ENCODE data around the gene B3GNT3. TPM values are rescaled to one million over a fixed set of nuclear protein-coding genes. Genes with fewer than 3 reads are reported as not detected.

The B3GNT3 gene
- total RNA-seq, 1 experiment from 2014 or later = 2.8 TPM

DNA sequence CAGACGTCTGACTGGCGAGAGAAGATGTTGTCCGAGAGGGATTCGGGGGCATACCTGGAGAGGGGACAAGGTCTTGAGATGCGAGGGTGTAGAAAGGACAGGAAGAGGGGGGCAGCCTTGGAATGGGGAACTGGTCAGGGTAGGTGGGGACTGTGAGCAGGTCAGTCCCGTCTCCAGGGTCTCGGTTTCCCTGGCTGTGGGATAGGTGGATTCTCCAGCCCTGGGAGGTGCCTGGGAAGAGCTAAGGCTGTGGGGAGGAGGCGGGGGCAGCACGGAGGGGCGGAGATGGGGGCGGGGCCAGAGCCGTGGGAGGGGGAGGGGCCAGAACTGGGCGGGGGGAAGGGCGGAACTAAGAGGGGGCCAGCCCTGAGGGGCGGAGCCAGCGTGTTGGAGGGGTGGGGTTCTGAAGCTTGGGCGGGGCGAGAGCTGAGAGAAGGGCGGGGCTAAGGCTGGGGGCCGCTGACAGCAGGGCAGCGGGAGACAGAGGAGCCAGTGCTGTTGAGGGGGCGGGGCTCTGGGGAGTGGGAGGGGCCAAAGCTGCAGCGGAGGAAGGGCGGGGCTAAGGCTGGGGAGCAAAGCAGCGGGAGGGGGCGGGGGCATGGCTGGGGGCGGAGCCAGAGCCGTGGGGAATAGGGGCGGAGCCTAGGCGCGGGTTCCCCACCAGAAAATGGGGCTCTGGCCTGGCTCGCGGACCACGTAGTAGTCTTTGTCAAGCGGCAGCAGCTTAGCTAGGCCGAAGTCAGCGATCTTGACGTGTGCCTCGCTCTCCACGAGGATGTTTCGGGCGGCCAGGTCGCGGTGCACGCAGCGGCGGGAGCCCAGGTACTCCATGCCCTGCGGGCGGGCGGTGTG, 35.9 kb downstream of the B3GNT3 start:
- BruUV-seq (replicated peaks) = no TSS peak
- H3K27me3 Mint-ChIP-seq (ENCODE audit: insufficient read depth, unreplicated experiment) = peaks cover 7% of the 10 kb centered on the region
- Histone ChIP-seq H3K4me1 (no peaks in the 10 kb centered on the region), H3K9me3 (no peaks in the 10 kb centered on the region), H3K4me3 (ENCODE audit: low read depth, low read length) (no peak overlapping the region), H3K27me3 (replicated peaks; ENCODE audit: control insufficient read depth, insufficient read depth, low read length) (no peaks in the 10 kb centered on the region; the same call in 1 of the 2 replicates), H3K36me3 (ENCODE audit: control insufficient read depth, insufficient read depth, low read length) (no peaks in the 10 kb centered on the region)
- intact Hi-C loops (cut with micrococcal nuclease; ENCODE audit: unreplicated experiment) = no loop called here
- CTCF ChIA-PET = no interaction called here
- H3K9me3 Mint-ChIP-seq (ENCODE audit: unreplicated experiment) = no peaks in the 10 kb centered on the region
- H3K27ac Mint-ChIP-seq (ENCODE audit: unreplicated experiment) = no peak overlapping the region
- POLR2A ChIA-PET = no interaction called here
- H3K4me1 Mint-ChIP-seq (ENCODE audit: low read depth, unreplicated experiment) = peaks cover 6% of the 10 kb centered on the region
- H3K4me3 Mint-ChIP-seq (ENCODE audit: unreplicated experiment) = no peak overlapping the region
- peak; percentile 17 to 47 for DNase-seq
- TF ChIP-seq, protein P1, sequence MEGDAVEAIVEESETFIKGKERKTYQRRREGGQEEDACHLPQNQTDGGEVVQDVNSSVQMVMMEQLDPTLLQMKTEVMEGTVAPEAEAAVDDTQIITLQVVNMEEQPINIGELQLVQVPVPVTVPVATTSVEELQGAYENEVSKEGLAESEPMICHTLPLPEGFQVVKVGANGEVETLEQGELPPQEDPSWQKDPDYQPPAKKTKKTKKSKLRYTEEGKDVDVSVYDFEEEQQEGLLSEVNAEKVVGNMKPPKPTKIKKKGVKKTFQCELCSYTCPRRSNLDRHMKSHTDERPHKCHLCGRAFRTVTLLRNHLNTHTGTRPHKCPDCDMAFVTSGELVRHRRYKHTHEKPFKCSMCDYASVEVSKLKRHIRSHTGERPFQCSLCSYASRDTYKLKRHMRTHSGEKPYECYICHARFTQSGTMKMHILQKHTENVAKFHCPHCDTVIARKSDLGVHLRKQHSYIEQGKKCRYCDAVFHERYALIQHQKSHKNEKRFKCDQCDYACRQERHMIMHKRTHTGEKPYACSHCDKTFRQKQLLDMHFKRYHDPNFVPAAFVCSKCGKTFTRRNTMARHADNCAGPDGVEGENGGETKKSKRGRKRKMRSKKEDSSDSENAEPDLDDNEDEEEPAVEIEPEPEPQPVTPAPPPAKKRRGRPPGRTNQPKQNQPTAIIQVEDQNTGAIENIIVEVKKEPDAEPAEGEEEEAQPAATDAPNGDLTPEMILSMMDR (IDR thresholded peaks at IDR 0.05; ENCODE audit: insufficient read depth in 1 of 2, low read depth in 1 of 2, low read length in 1 of 2, severe bottlenecking in 1 of 2, unreplicated experiment in 1 of 2) = no peak
- H3K36me3 Mint-ChIP-seq (ENCODE audit: insufficient read depth, unreplicated experiment) = no peaks in the 10 kb centered on the region

DNA sequence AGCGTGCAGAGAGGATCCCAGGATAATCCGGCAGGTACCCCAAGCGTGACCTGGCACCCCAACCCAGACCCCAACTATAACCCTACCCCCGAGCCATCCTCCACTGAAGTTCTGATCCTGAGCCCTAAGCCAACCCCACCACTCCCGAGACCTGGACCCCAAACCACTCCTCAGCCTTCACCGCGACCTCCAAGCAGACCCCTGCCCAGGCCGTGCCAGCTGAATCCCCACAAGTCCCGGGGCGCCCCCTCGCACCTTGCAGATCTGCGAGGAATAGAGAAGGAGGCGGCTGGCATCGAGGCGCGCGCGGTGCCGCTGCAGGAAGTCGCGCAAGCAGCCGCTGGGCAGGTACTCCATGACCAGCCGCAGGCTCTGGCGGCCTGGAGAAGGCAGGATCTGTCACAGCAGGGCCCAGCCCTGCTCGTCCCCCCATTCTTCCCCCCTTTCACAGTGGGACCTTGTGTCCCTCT, 36.5 kb downstream of the B3GNT3 start:
- H3K4me3 Mint-ChIP-seq (ENCODE audit: unreplicated experiment) = no peak overlapping the region

DNA sequence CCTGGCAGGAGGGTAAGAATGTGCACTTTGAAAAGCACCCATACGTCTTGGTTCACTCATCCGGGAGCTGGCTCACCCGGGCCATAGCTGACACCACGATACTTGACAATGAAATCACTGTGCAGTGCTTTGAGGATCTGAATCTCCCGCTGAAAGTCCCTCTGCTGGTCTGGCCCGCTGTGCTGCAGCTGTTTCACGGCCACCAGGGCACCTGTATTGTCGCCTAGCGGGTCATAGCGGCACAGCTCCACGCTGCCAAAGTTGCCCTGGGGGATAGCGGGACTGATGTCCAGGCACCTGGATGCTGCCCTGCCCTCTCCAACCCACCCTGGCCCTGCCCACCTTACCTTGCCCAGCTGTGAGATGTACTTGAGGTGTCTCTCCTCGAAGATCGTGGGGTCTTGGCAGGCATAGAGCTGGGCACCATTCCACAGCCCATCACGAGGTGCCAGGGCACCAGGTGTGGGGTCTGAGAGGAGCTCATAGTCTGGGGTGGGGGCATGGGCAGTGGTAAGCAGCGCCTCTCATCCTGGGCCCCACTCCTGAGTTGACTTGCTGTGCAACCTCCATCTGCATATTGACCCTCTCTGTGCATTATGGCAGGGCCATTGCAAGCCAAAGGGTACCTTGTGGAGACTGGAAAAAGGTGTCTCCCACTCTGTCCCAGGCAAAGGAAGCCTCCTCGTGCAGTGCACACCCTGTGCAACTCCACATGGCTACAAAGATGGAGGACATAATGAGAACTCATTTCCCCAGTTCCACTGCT, 37.7 kb downstream of the B3GNT3 start:
- Mint-ChIP-seq H3K27me3 (ENCODE audit: insufficient read depth, unreplicated experiment) (peaks cover 7% of the 10 kb centered on the region), H3K9me3 (ENCODE audit: unreplicated experiment) (no peaks in the 10 kb centered on the region), H3K4me3 (ENCODE audit: unreplicated experiment) (no peak overlapping the region), H3K4me1 (ENCODE audit: low read depth, unreplicated experiment) (peaks cover 6% of the 10 kb centered on the region), H3K36me3 (ENCODE audit: insufficient read depth, unreplicated experiment) (no peaks in the 10 kb centered on the region), H3K27ac (ENCODE audit: unreplicated experiment) (no peak overlapping the region)
- BruUV-seq (replicated peaks) = no TSS peak
- DNase-seq = no peak
- H3K36me3 ChIP-seq (ENCODE audit: control insufficient read depth, insufficient read depth, low read length) = no peaks in the 10 kb centered on the region
- no peaks in the 10 kb centered on the region for H3K4me1 ChIP-seq
- intact Hi-C loops (cut with micrococcal nuclease; ENCODE audit: unreplicated experiment) = no loop called here
- no peaks in the 10 kb centered on the region for H3K9me3 ChIP-seq
- POLR2A ChIA-PET = interaction anchor here (0.5 kb wide), 1 partner anchor 27 kb away, joined by 9 read pairs; no protein-coding TSS in a partner anchor
- H3K4me3 ChIP-seq (ENCODE audit: low read depth, low read length) = no peak overlapping the region
- no peaks in the 10 kb centered on the region; the same call in 1 of the 2 replicates for H3K27me3 ChIP-seq (replicated peaks; ENCODE audit: control insufficient read depth, insufficient read depth, low read length)
- TF ChIP-seq, protein P1 (IDR thresholded peaks at IDR 0.05; ENCODE audit: insufficient read depth in 1 of 2, low read depth in 1 of 2, low read length in 1 of 2, severe bottlenecking in 1 of 2, unreplicated experiment in 1 of 2) = no peak
- CTCF ChIA-PET = no interaction called here

More for the DNA sequence above, 36.5 kb downstream of the B3GNT3 start:
- Mint-ChIP-seq H3K4me1 (ENCODE audit: low read depth, unreplicated experiment) (peaks cover 6% of the 10 kb centered on the region), H3K9me3 (ENCODE audit: unreplicated experiment) (no peaks in the 10 kb centered on the region), H3K27ac (ENCODE audit: unreplicated experiment) (no peak overlapping the region), H3K36me3 (ENCODE audit: insufficient read depth, unreplicated experiment) (no peaks in the 10 kb centered on the region), H3K27me3 (ENCODE audit: insufficient read depth, unreplicated experiment) (peaks cover 7% of the 10 kb centered on the region)
- TF ChIP-seq, protein P1 (IDR thresholded peaks at IDR 0.05; ENCODE audit: insufficient read depth in 1 of 2, low read depth in 1 of 2, low read length in 1 of 2, severe bottlenecking in 1 of 2, unreplicated experiment in 1 of 2) = no peak
- intact Hi-C loops (cut with micrococcal nuclease; ENCODE audit: unreplicated experiment) = no loop called here
- H3K4me1 ChIP-seq = no peaks in the 10 kb centered on the region
- H3K27me3 ChIP-seq (replicated peaks; ENCODE audit: control insufficient read depth, insufficient read depth, low read length) = no peaks in the 10 kb centered on the region; the same call in 1 of the 2 replicates
- no peak for DNase-seq
- H3K36me3 ChIP-seq (ENCODE audit: control insufficient read depth, insufficient read depth, low read length) = no peaks in the 10 kb centered on the region
- BruUV-seq (replicated peaks) = no TSS peak
- CTCF ChIA-PET = no interaction called here
- no peak overlapping the region for H3K4me3 ChIP-seq (ENCODE audit: low read depth, low read length)
- POLR2A ChIA-PET = no interaction called here
- no peaks in the 10 kb centered on the region for H3K9me3 ChIP-seq

All from Caco-2 (cell line).